COR-L47 (cell line): ENCODE data around the gene PEF1.

Experiments
- DNase-seq: peaks from one replicate; lab custom pipeline; 2025; lab: John Stamatoyannopoulos, UW

Gene PEF1

GRCh38 chr1:31644560-31645273 is at the start of gene PEF1:
TSS of gene PEF1 (minus strand) at chr1:31644876. CDS start at chr1:31644864, 12 bp downstream.
- DNase-seq = peak; percentile 99

- no peak for DNase-seq
Measured at GRCh38 chr1:31693231-31693630, 48.6 kb upstream of the PEF1 start.

- no peak for DNase-seq
Measured at GRCh38 chr1:31691951-31692350, 47.3 kb upstream of the PEF1 start.

GRCh38 chr1:31691446-31691845 is 46.8 kb upstream of the PEF1 start:
- DNase-seq = no peak

- no peak for DNase-seq
Measured at GRCh38 chr1:31690921-31691320, 46.2 kb upstream of the PEF1 start.

- no peak for DNase-seq
Measured at GRCh38 chr1:31689854-31690253, 45.2 kb upstream of the PEF1 start.

GRCh38 chr1:31689379-31689778 is 44.7 kb upstream of the PEF1 start:
- DNase-seq = no peak

GRCh38 chr1:31688233-31688918 is 43.7 kb upstream of the PEF1 start:
- no peak for DNase-seq

GRCh38 chr1:31687601-31688000 is 42.9 kb upstream of the PEF1 start:
- no peak for DNase-seq

GRCh38 chr1:31685795-31686194 is 41.1 kb upstream of the PEF1 start:
- DNase-seq = no peak

- no peak for DNase-seq
Measured at GRCh38 chr1:31683997-31684396, 39.3 kb upstream of the PEF1 start.

- no peak for DNase-seq
Measured at GRCh38 chr1:31681415-31681814, 36.7 kb upstream of the PEF1 start.

GRCh38 chr1:31679676-31680230 is 35.1 kb upstream of the PEF1 start:
- DNase-seq = no peak

GRCh38 chr1:31679091-31679490 is 34.4 kb upstream of the PEF1 start:
- DNase-seq = no peak

GRCh38 chr1:31678681-31679080 is 34.0 kb upstream of the PEF1 start:
- no peak for DNase-seq

GRCh38 chr1:31677949-31678348 is 33.3 kb upstream of the PEF1 start:
- no peak for DNase-seq

- no peak for DNase-seq
Measured at GRCh38 chr1:31677401-31677800, 32.7 kb upstream of the PEF1 start.

- no peak for DNase-seq
Measured at GRCh38 chr1:31675756-31676155, 31.1 kb upstream of the PEF1 start.

- DNase-seq = no peak
Measured at GRCh38 chr1:31675161-31675560, 30.5 kb upstream of the PEF1 start.

- DNase-seq = no peak
Measured at GRCh38 chr1:31674626-31675025, 29.9 kb upstream of the PEF1 start.

- no peak for DNase-seq
Measured at GRCh38 chr1:31673433-31673832, 28.8 kb upstream of the PEF1 start.

- DNase-seq = no peak
Measured at GRCh38 chr1:31672986-31673385, 28.3 kb upstream of the PEF1 start.

- DNase-seq = no peak
Measured at GRCh38 chr1:31671561-31672201, 27.0 kb upstream of the PEF1 start.
